H1 (cell line): Measurements from ENCODE around the gene GRID2. TPM values are rescaled to one million over a fixed set of nuclear protein-coding genes. Genes with fewer than 3 reads are reported as not detected.

Experiments used
- CTCF ChIA-PET: fragments of 300-600 bp; sonication (Branson Sonifier 250); formaldehyde crosslinking; loops from one replicate; lab custom pipeline; 2021; ENCODE audit not compliant: partially characterized antibody; lab: Charles Lee
- POLR2A ChIA-PET: fragments of 300-600 bp; sonication (Branson Sonifier 250); formaldehyde crosslinking; loops from one replicate; lab custom pipeline; 2021; ENCODE audit warnings: inconsistent platforms; ENCODE audit not compliant: partially characterized antibody; lab: Charles Lee
- DNase-seq, 2 experiments: peaks; one replicate each; pipeline versions ENCODE4 v3.0.0 to v3.0.0-alpha.2; 2010 to 2022; ENCODE audit warnings: low spot score in 2 of 2, low read depth in 1 of 2, mixed read lengths in 1 of 2
- FAIRE-seq: peaks from 2 replicates; lab custom pipeline; 2011; peaks lifted over from hg19 to GRCh38; lab: Jason Lieb, UNC
- H2AFZ ChIP-seq: 2 replicates; pipeline ENCODE4 v1.8.1; 2012; ENCODE audit warnings: low read length, inconsistent platforms
- H2AK5ac ChIP-seq: 2 replicates; pipeline ENCODE4 v1.6.1; 2013; ENCODE audit warnings: low read depth, low read length
- H2BK120ac ChIP-seq: replicated peaks from 2 replicates; pipeline ENCODE3; 2013; ENCODE audit warnings: low read depth, low read length, inconsistent platforms
- H2BK12ac ChIP-seq: 2 replicates; pipeline ENCODE4 v1.6.1; 2013; ENCODE audit warnings: low read depth, low read length
- H2BK15ac ChIP-seq: 2 replicates; pipeline ENCODE4 v1.6.1; 2013; ENCODE audit warnings: low read length
- H2BK20ac ChIP-seq: 2 replicates; pipeline ENCODE4 v1.6.1; 2013; ENCODE audit warnings: low read length
- H2BK5ac ChIP-seq: 2 replicates; pipeline ENCODE4 v1.6.1; 2013; ENCODE audit warnings: low read depth, low read length
- H3K14ac ChIP-seq: 2 replicates; pipeline ENCODE4 v1.6.1; 2013; ENCODE audit warnings: inconsistent platforms; ENCODE audit not compliant: insufficient read length
- H3K18ac ChIP-seq: 2 replicates; pipeline ENCODE4 v1.6.1; 2013; ENCODE audit warnings: low read length; ENCODE audit errors: extremely low read depth
- H3K23ac ChIP-seq: 2 replicates; pipeline ENCODE4 v1.6.1; 2013; ENCODE audit warnings: inconsistent platforms; ENCODE audit not compliant: insufficient read length
- H3K23me2 ChIP-seq: 2 replicates; pipeline ENCODE4 v1.6.1; 2013; ENCODE audit warnings: low read depth, low read length
- H3K27ac ChIP-seq: 2 replicates; pipeline ENCODE4 v1.6.1; 2011; ENCODE audit warnings: low read depth, low read length, inconsistent platforms
- H3K27me3 ChIP-seq, 4 experiments: replicated peaks in 1 of 4; 1 replicate in 1 of 4; 2 replicates in 3 of 4; pipeline versions ENCODE4 v1.6.1 to v1.8.1; 2011 to 2013; ENCODE audit warnings: low read length in 3 of 4, mild to moderate bottlenecking in 3 of 4, inconsistent platforms in 2 of 4, mixed read lengths in 2 of 4, moderate library complexity in 1 of 4; ENCODE audit not compliant: control insufficient read depth in 3 of 4, insufficient read depth in 3 of 4; ENCODE audit errors: extremely low read depth in 1 of 4
- H3K36me3 ChIP-seq, 4 experiments: 2 replicates each; pipeline versions ENCODE4 v1.6.1 to v1.8.1; 2011 to 2013; ENCODE audit warnings: mild to moderate bottlenecking in 4 of 4, low read length in 3 of 4, moderate library complexity in 2 of 4, control low read depth in 1 of 4, inconsistent platforms in 1 of 4; ENCODE audit not compliant: insufficient read depth in 4 of 4, control insufficient read depth in 2 of 4
- H3K4ac ChIP-seq: replicated peaks from 2 replicates; pipeline ENCODE3; 2013; ENCODE audit warnings: low read length, low read depth, mixed read lengths, inconsistent platforms; ENCODE audit not compliant: insufficient read length
- H3K4me1 ChIP-seq, 4 experiments: replicated peaks in 1 of 4; 1 replicate in 1 of 4; 2 replicates in 3 of 4; pipeline versions ENCODE4 v1.6.1 to v1.8.1; 2011 to 2013; ENCODE audit warnings: low read length in 3 of 4, inconsistent platforms in 2 of 4, mixed read lengths in 1 of 4; ENCODE audit not compliant: insufficient read depth in 4 of 4, control insufficient read depth in 3 of 4
- H3K4me2 ChIP-seq, 2 experiments: 2 replicates each; pipeline versions ENCODE4 v1.6.1 to v1.8.1; 2011 to 2013; ENCODE audit warnings: low read depth in 2 of 2, low read length in 2 of 2, control low read depth in 1 of 2, inconsistent platforms in 1 of 2, mild to moderate bottlenecking in 1 of 2; ENCODE audit not compliant: insufficient read depth in 1 of 2
- H3K4me3 ChIP-seq, 4 experiments: fragments of 200-600, 300-600 bp in 1 of 4; sonication (generic), shearing (Covaris generic), sonication (Bioruptor Twin) in 1 of 4; 2 replicates each; pipeline versions ENCODE4 v1.5.1 to v1.8.1; 2011 to 2016; ENCODE audit warnings: low read length in 4 of 4, low read depth in 3 of 4, control low read depth in 2 of 4, inconsistent platforms in 2 of 4, mild to moderate bottlenecking in 2 of 4, mixed read lengths in 1 of 4, moderate library complexity in 1 of 4; ENCODE audit not compliant: insufficient read depth in 2 of 4; ENCODE audit errors: extremely low read depth in 1 of 4
- H3K56ac ChIP-seq: replicated peaks from 2 replicates; pipeline ENCODE3; 2013; ENCODE audit warnings: low read depth, mild to moderate bottlenecking, mixed read lengths, low read length, inconsistent platforms; ENCODE audit not compliant: insufficient read length
- H3K79me1 ChIP-seq: 2 replicates; pipeline ENCODE4 v1.6.1; 2013; ENCODE audit warnings: low read depth, low read length, control low read depth
- H3K79me2 ChIP-seq, 2 experiments: 2 replicates each; pipeline versions ENCODE4 v1.6.1 to v1.8.1; 2012 to 2013; ENCODE audit warnings: low read length in 2 of 2, mild to moderate bottlenecking in 2 of 2, inconsistent platforms in 1 of 2; ENCODE audit not compliant: insufficient read depth in 2 of 2, control insufficient read depth in 1 of 2
- H3K9ac ChIP-seq, 4 experiments: replicated peaks in 1 of 4; 1 replicate in 1 of 4; 2 replicates in 3 of 4; pipeline versions ENCODE4 v1.6.1 to v1.8.1; 2011 to 2013; ENCODE audit warnings: low read depth in 3 of 4, low read length in 3 of 4, control low read depth in 2 of 4, mild to moderate bottlenecking in 2 of 4, moderate library complexity in 2 of 4, inconsistent platforms in 1 of 4; ENCODE audit errors: extremely low read depth in 1 of 4
- H3K9me3 ChIP-seq, 2 experiments: 2 replicates each; pipeline versions ENCODE4 v1.6.1 to v1.8.1; 2012 to 2013; ENCODE audit warnings: mild to moderate bottlenecking in 2 of 2, moderate library complexity in 2 of 2, control low read depth in 1 of 2, inconsistent platforms in 1 of 2, low read depth in 1 of 2, low read length in 1 of 2, mixed read lengths in 1 of 2; ENCODE audit not compliant: insufficient read depth in 2 of 2
- H4K20me1 ChIP-seq, 2 experiments: replicated peaks in 1 of 2; 2 replicates each; pipeline versions ENCODE3 to v1.8.1; 2011 to 2013; ENCODE audit warnings: inconsistent platforms in 2 of 2, low read length in 2 of 2, mild to moderate bottlenecking in 1 of 2; ENCODE audit not compliant: insufficient read depth in 2 of 2, control insufficient read depth in 1 of 2
- H4K5ac ChIP-seq: 2 replicates; pipeline ENCODE4 v1.6.1; 2013; ENCODE audit warnings: low read length, low read depth, mixed read lengths, inconsistent platforms; ENCODE audit not compliant: insufficient read length
- H4K8ac ChIP-seq: 2 replicates; pipeline ENCODE4 v1.8.0; 2013; ENCODE audit warnings: mild to moderate bottlenecking, moderate library complexity, low read length, inconsistent platforms; ENCODE audit not compliant: insufficient read depth; ENCODE audit errors: extremely low read depth
- H4K91ac ChIP-seq: replicated peaks from 2 replicates; pipeline ENCODE3; 2013; ENCODE audit warnings: low read length, mixed read lengths, inconsistent platforms; ENCODE audit not compliant: insufficient read length
- CBX5 ChIP-seq: fragments of 300-800, 300-1000 bp; sonication (generic); IDR thresholded peaks from 2 replicates; pipeline ENCODE4 v1.7.1; 2016; ENCODE audit warnings: antibody characterized with exemption, low read length, low read depth
- CBX8 ChIP-seq: fragments of 300-800, 300-1000 bp; sonication (generic); IDR thresholded peaks from 2 replicates; pipeline ENCODE4 v1.7.1; 2016; ENCODE audit warnings: low read depth, low read length, borderline replicate concordance
- EGR1 ChIP-seq: IDR thresholded peaks from 2 replicates; pipeline ENCODE4 v1.6.1; 2011; ENCODE audit warnings: low read depth, low read length, borderline replicate concordance
- JUN ChIP-seq: IDR thresholded peaks from 2 replicates; pipeline ENCODE4 v1.6.1; 2011; ENCODE audit warnings: low read depth, mild to moderate bottlenecking, improper control_type of control experiment, low read length
- KDM1A ChIP-seq: fragments of 200-600, 300-600 bp; sonication (generic); IDR thresholded peaks from 2 replicates; pipeline ENCODE4 v1.7.1; 2016; ENCODE audit warnings: mild to moderate bottlenecking, low read length, borderline replicate concordance
- KDM5A ChIP-seq: fragments of 200-600 bp; IDR thresholded peaks from 2 replicates; pipeline ENCODE4 v1.7.1; 2012; ENCODE audit warnings: mild to moderate bottlenecking, low read length, inconsistent platforms, mixed read lengths
- SAP30 ChIP-seq: fragments of 300-600 bp; sonication (generic); IDR thresholded peaks from 2 replicates; pipeline ENCODE4 v1.7.1; 2012; ENCODE audit warnings: low read length, moderate library complexity, mild to moderate bottlenecking, inconsistent platforms; ENCODE audit not compliant: insufficient read depth, insufficient replicate concordance
- polyA plus RNA-seq, 7 experiments: library from polyadenylated mRNA; depleted of rRNA in 3 of 7; stranded (reverse) in 5 of 7; unstranded in 2 of 7; fragments of >200 nt in 5 of 7; fragments of 200-250 nt in 2 of 7; gene quantifications; 1 replicate in 5 of 7; 2 replicates in 1 of 7; 4 replicates in 1 of 7; pipeline versions ENCODE4 v1.2.1 to v1.2.3, GENCODE V29; 2011 to 2013; ENCODE audit warnings: missing spikeins in 2 of 7, mixed read lengths in 2 of 7
- total RNA-seq: library from RNA; stranded (reverse); fragmentation: NEBNext Ultra II Directional; extraction: Animal tissue kit (Norgen Biotek cat#: 25700); gene quantifications from 2 replicates; pipeline ENCODE4 v1.2.1, GENCODE V29; 2021

The GRID2 gene
- total and polyA plus RNA-seq, 2 of the 8 experiments (the other 6 are each of a cell fraction or from before 2014, with no cell fraction given): 31.1 to 81.9 TPM

DNA sequence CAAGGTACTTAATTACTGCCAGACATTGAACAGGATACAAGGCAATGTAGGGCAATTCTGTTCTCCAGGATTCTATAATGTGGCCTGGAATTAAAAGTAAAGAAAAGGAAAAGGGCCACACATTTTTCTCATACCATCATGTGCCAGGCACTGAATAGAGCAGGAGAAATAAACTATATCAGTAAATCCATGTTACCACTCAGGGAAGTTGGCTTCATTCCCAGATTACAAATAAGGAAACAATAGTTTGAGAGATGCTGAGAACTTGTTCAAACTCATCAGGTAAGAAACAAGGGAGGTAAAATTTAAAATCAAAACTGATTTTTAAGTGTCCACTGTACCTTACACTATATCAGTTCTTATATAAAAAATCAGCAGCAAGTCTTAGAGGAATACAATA is 879.8 kb downstream of the GRID2 start:
- no peak overlapping the region for H2BK5ac ChIP-seq
- no peak overlapping the region for H3K4me3 ChIP-seq
- H3K4ac ChIP-seq: no peak overlapping the region
- H3K9me3 ChIP-seq: no peaks in the 10 kb centered on the region
- H3K27ac ChIP-seq: no peak overlapping the region
- no peak overlapping the region for H2BK20ac ChIP-seq
- no peak overlapping the region for H2AFZ ChIP-seq
- POLR2A ChIA-PET: interaction anchor here (0.6 kb wide), 1 partner anchor 15 kb away, joined by 3 read pairs; no protein-coding TSS in a partner anchor
- H3K79me1 ChIP-seq: no peaks in the 10 kb centered on the region
- H3K27me3 ChIP-seq: no peaks in the 10 kb centered on the region
- FAIRE-seq (no peak), DNase-seq (no peak)
- no peaks in the 10 kb centered on the region for H3K23me2 ChIP-seq
- CTCF ChIA-PET: interaction anchor here (0.6 kb wide), 1 partner anchor 1223 kb away, joined by 3 read pairs; no protein-coding TSS in a partner anchor
- H4K91ac ChIP-seq: no peak overlapping the region
- no peak overlapping the region for H3K56ac ChIP-seq
- no peak overlapping the region for H3K14ac ChIP-seq
- H3K4me1 ChIP-seq: no peaks in the 10 kb centered on the region
- no peak overlapping the region for H2BK12ac ChIP-seq
- no peak overlapping the region for H3K4me2 ChIP-seq
- H2BK15ac ChIP-seq: no peak overlapping the region
- H4K20me1 ChIP-seq: no peaks in the 10 kb centered on the region
- no peak overlapping the region for H2AK5ac ChIP-seq
- H3K36me3 ChIP-seq: no peaks in the 10 kb centered on the region
- H4K8ac ChIP-seq: no peak overlapping the region
- no peak overlapping the region for H4K5ac ChIP-seq
- H3K79me2 ChIP-seq: no peaks in the 10 kb centered on the region
- H2BK120ac ChIP-seq: no peak overlapping the region
- H3K23ac ChIP-seq: no peak overlapping the region
- H3K18ac ChIP-seq: no peak overlapping the region
- no peak overlapping the region for H3K9ac ChIP-seq
- TF ChIP-seq JUN (no peak), KDM1A (no peak), SAP30 (no peak), CBX5 (no peak), KDM5A (no peak), EGR1 (no peak), CBX8 (no peak)
